GM12878 (cell line): ENCODE measurements around the gene FGF14. TPM values are rescaled to one million over a fixed set of nuclear protein-coding genes. Genes with fewer than 3 reads are reported as not detected.

ENCODE experiments used
- ATAC-seq: fragments of 200-7000 bp; cut with Tn5 transposase; 3 replicates; pipeline ENCODE4 v1.9.1; 2020; ENCODE audit warnings: mild to moderate bottlenecking, moderate library complexity
- BruUV-seq: library from RNA; stranded (reverse); fragments of 400-500 nt; replicated peaks from 2 replicates; lab custom pipeline; 2021; lab: Mats Ljungman, UMichigan
- CTCF ChIA-PET: fragments of 300-600 bp; sonication (Branson Sonifier 250); formaldehyde crosslinking; extraction: SDS; loops from one replicate; lab custom pipeline; 2021; ENCODE audit warnings: inconsistent platforms; lab: Yijun Ruan, JAX
- POLR2A ChIA-PET: fragments of 350-600 bp; formaldehyde crosslinking; extraction: SDS; loops from one replicate; lab custom pipeline; 2021; ENCODE audit warnings: inconsistent platforms; lab: Charles Lee
- RAD21 ChIA-PET: fragments of 300-600 bp; sonication (Branson Sonifier 250); formaldehyde crosslinking; loops from one replicate; lab custom pipeline; 2023; ENCODE audit warnings: antibody characterized with exemption; ENCODE audit not compliant: unreplicated experiment; lab: Charles Lee
- SMC1A ChIA-PET: fragments of 300-600 bp; sonication (Branson Sonifier 250); formaldehyde crosslinking; loops from one replicate; lab custom pipeline; 2023; ENCODE audit not compliant: unreplicated experiment, uncharacterized antibody; lab: Charles Lee
- DNase-seq: peaks from one replicate; pipeline ENCODE4 v3.0.0-alpha.2; 2011; ENCODE audit warnings: low read depth, low spot score
- FAIRE-seq: peaks from 3 replicates; lab custom pipeline; 2011; peaks lifted over from hg19 to GRCh38; lab: Jason Lieb, UNC
- H2AFZ ChIP-seq: 2 replicates; pipeline ENCODE4 v1.6.0; 2011; ENCODE audit warnings: low read depth, low read length, control low read depth; ENCODE audit not compliant: control insufficient read depth
- H3K27ac ChIP-seq: 2 replicates; pipeline ENCODE4 v1.5.1; 2011; ENCODE audit warnings: control low read depth; ENCODE audit not compliant: control insufficient read depth, insufficient read depth
- H3K27me3 ChIP-seq, 2 experiments: replicated peaks in 1 of 2; 2 replicates each; pipeline versions ENCODE4 v1.6.0 to v1.6.1; 2011; ENCODE audit warnings: low read length in 1 of 2; ENCODE audit not compliant: control insufficient read depth in 2 of 2, insufficient read depth in 2 of 2
- H3K36me3 ChIP-seq, 2 experiments: 2 replicates each; pipeline ENCODE4 v1.5.1; 2011; ENCODE audit warnings: low read length in 1 of 2; ENCODE audit not compliant: control insufficient read depth in 2 of 2, insufficient read depth in 2 of 2
- H3K4me1 ChIP-seq: 2 replicates; pipeline ENCODE4 v1.6.1; 2011; ENCODE audit warnings: mild to moderate bottlenecking, low read length, moderate library complexity, mixed read lengths; ENCODE audit not compliant: control insufficient read depth, insufficient read depth
- H3K4me2 ChIP-seq: 2 replicates; pipeline ENCODE4 v1.6.0; 2011; ENCODE audit warnings: control low read depth; ENCODE audit not compliant: control insufficient read depth, insufficient read depth
- H3K4me3 ChIP-seq: fragments of 200-600 bp; sonication (generic); 2 replicates; pipeline ENCODE4 v1.5.1; 2016
- H3K79me2 ChIP-seq: 2 replicates; pipeline ENCODE4 v1.6.0; 2011; ENCODE audit warnings: low read length; ENCODE audit not compliant: control insufficient read depth, insufficient read depth
- H3K9ac ChIP-seq: 2 replicates; pipeline ENCODE4 v1.8.0; 2011; ENCODE audit warnings: low read length, control low read depth, mixed read lengths; ENCODE audit not compliant: control insufficient read depth, insufficient read depth
- H3K9me3 ChIP-seq: replicated peaks from 3 replicates; pipeline ENCODE4 v1.5.1; 2011; ENCODE audit warnings: mild to moderate bottlenecking, low read length; ENCODE audit not compliant: control insufficient read depth, insufficient read depth
- H4K20me1 ChIP-seq: 2 replicates; pipeline ENCODE4 v1.6.0; 2011; ENCODE audit not compliant: control insufficient read depth, insufficient read depth
- HCFC1 ChIP-seq: fragments of 150-350 bp; IDR thresholded peaks from 2 replicates; pipeline ENCODE4 v1.6.1; 2014; ENCODE audit warnings: low read length
- POLR2A ChIP-seq: IDR thresholded peaks from 2 replicates; pipeline ENCODE4 v1.6.1; 2011; ENCODE audit warnings: low read depth, mild to moderate bottlenecking, low read length
- RAD21 ChIP-seq: IDR thresholded peaks from 2 replicates; pipeline ENCODE4 v1.6.1; 2011; ENCODE audit warnings: mild to moderate bottlenecking, low read depth, low read length, moderate library complexity; ENCODE audit not compliant: insufficient read depth
- USF2 ChIP-seq: IDR thresholded peaks from 2 replicates; pipeline ENCODE4 v1.6.1; 2011; ENCODE audit warnings: low read depth, low read length, improper control_type of control experiment, borderline replicate concordance
- ZNF217 ChIP-seq: fragments of 450-650 bp; IDR thresholded peaks from 2 replicates; pipeline ENCODE4 v1.6.1; 2017; ENCODE audit warnings: antibody characterized with exemption, mild to moderate bottlenecking
- WGBS: methylation state at CpG from one replicate; pipeline ENCODE4 v1.1.6; 2016; ENCODE audit warnings: low lambda C conversion rate; ENCODE audit not compliant: insufficient replicate concordance, insufficient coverage; ENCODE audit errors: missing lambda C conversion rate; 5-methylcytosine and 5-hydroxymethylcytosine counted together
- in situ Hi-C: fragments of 300-500 bp; cut with MboI; formaldehyde crosslinking; loops from 9 replicates; pipeline ENCODE4 v1.14.3; 2018; ENCODE audit warnings: mixed read lengths
- intact Hi-C: fragments of 100-400 bp; cut with micrococcal nuclease; formaldehyde crosslinking; loops from one replicate; pipeline ENCODE4 v1.14.2; 2022; ENCODE audit not compliant: unreplicated experiment
- polyA plus RNA-seq, 11 experiments: library from polyadenylated mRNA; depleted of rRNA in 4 of 11; unstranded in 6 of 11; stranded (reverse) in 5 of 11; fragments of >200 nt; fragmentation: Nextera tagmentation in 4 of 11; fragmentation: Illumina TruSeq in 1 of 11; extraction: Ambion mirVana in 4 of 11; extraction: Trizol in 1 of 11; gene quantifications; 1 replicate in 1 of 11; 2 replicates in 10 of 11; pipeline versions ENCODE4 v1.2.1 to v1.2.3, GENCODE V29; 2011 to 2016; ENCODE audit warnings: inconsistent platforms in 2 of 11, missing spikeins in 2 of 11, low read depth in 1 of 11
- total RNA-seq, 4 experiments: library from RNA; depleted of rRNA in 3 of 4; stranded (reverse); fragments of >200 nt in 3 of 4; fragmentation: Illumina TruSeq in 1 of 4; extraction: Trizol in 1 of 4; gene quantifications; 2 replicates each; pipeline versions ENCODE4 v1.2.1 to v1.2.3, GENCODE V29; 2013 to 2021
- TF ChIP-seq, protein P1 (sequence below): IDR thresholded peaks from 2 replicates; pipeline ENCODE4 v1.6.1; 2012; ENCODE audit warnings: mild to moderate bottlenecking, low read depth, low read length

FGF14 gene
- total and polyA plus RNA-seq, 10 of the 15 experiments (the other 5 are each of a cell fraction or from before 2014, with no cell fraction given): under 0.01 to 0.44 (median 0.04) TPM

- 17% methylated on average over 24 of the region's 24 CpGs for WGBS
- no peaks in the 10 kb centered on the region for H3K79me2 ChIP-seq
- H3K27ac ChIP-seq: no peak overlapping the region
- RAD21 ChIA-PET: no interaction called here
- H4K20me1 ChIP-seq: no peaks in the 10 kb centered on the region
- POLR2A ChIA-PET: no interaction called here
- H3K27me3 ChIP-seq: peaks cover 3 to 11% of the 10 kb centered on the region in 2 experiments
- intact Hi-C loops: loop anchor here (5.0 to 10.0 kb wide), 2 partner anchors 132 to 405 kb away; no protein-coding TSS in a partner anchor
- SMC1A ChIA-PET: interaction anchor here (1.1 to 1.6 kb wide), 2 partner anchors 61 to 133 kb away, joined by 3 to 6 read pairs; no protein-coding TSS in a partner anchor
- no peaks in the 10 kb centered on the region for H3K4me1 ChIP-seq
- H2AFZ ChIP-seq: no peak overlapping the region
- no peak overlapping the region for H3K4me2 ChIP-seq
- no peak for DNase-seq
- CTCF ChIA-PET: interaction anchor here (1.5 kb wide), 1 partner anchor 775 kb away, joined by 10 read pairs; no protein-coding TSS in a partner anchor
- FAIRE-seq: no peak
- TF ChIP-seq ZNF217 (no peak), HCFC1 (no peak), RAD21 (0 out of 2 replicates have a peak, but pooled peaks have one; percentile 8), USF2 (no peak), POLR2A (no peak)
- TF ChIP-seq, protein P1, sequence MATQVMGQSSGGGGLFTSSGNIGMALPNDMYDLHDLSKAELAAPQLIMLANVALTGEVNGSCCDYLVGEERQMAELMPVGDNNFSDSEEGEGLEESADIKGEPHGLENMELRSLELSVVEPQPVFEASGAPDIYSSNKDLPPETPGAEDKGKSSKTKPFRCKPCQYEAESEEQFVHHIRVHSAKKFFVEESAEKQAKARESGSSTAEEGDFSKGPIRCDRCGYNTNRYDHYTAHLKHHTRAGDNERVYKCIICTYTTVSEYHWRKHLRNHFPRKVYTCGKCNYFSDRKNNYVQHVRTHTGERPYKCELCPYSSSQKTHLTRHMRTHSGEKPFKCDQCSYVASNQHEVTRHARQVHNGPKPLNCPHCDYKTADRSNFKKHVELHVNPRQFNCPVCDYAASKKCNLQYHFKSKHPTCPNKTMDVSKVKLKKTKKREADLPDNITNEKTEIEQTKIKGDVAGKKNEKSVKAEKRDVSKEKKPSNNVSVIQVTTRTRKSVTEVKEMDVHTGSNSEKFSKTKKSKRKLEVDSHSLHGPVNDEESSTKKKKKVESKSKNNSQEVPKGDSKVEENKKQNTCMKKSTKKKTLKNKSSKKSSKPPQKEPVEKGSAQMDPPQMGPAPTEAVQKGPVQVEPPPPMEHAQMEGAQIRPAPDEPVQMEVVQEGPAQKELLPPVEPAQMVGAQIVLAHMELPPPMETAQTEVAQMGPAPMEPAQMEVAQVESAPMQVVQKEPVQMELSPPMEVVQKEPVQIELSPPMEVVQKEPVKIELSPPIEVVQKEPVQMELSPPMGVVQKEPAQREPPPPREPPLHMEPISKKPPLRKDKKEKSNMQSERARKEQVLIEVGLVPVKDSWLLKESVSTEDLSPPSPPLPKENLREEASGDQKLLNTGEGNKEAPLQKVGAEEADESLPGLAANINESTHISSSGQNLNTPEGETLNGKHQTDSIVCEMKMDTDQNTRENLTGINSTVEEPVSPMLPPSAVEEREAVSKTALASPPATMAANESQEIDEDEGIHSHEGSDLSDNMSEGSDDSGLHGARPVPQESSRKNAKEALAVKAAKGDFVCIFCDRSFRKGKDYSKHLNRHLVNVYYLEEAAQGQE: peak; percentile 80
- TF ChIP-seq, all 136 proteins: peak for 2
- H3K4me3 ChIP-seq: no peak overlapping the region
- in situ Hi-C loops: no loop called here
- no TSS peak for BruUV-seq
- peak; percentile 50 for ATAC-seq
- H3K9me3 ChIP-seq: no peaks in the 10 kb centered on the region
- H3K9ac ChIP-seq: no peak overlapping the region
- no peaks in the 10 kb centered on the region for H3K36me3 ChIP-seq
Measured at GRCh38 chr13:101919541-101920181, 482.2 kb downstream of the FGF14 start.
